Measurements from ENCODE around the gene CCL17. TPM values are rescaled to one million over a fixed set of nuclear protein-coding genes. Genes with fewer than 3 reads are reported as not detected.

Gene CCL17
- total RNA-seq, 5 donors from 2014 or later (not counting 1 experiment from before 2014, with no cell fraction given), result 0.93 to 1.2 (median 1.2) TPM; not detected in 2

- ATAC-seq (replicated peaks in 1 of 4) (no peak), DNase-seq (no peak)
- H3K27me3 Mint-ChIP-seq, result no peaks in the 10 kb centered on the region
- ChIA-PET POLR2A (no interaction called here), CTCF (interaction anchor here in 1 of 2 donors (0.5 kb wide), 1 partner anchor 277 kb away, joined by 4 read pairs; no protein-coding TSS in a partner anchor)
- H3K4me1 Mint-ChIP-seq, result peaks cover 33 to 49% (median 46%) of the 10 kb centered on the region in 3 donors
- peaks cover 23% of the 10 kb centered on the region for H3K36me3 Mint-ChIP-seq
- H3K27ac Mint-ChIP-seq, result no peak overlapping the region
- peak overlapping the region in 2 of 3 donors; percentile 45 to 47 for H3K4me3 Mint-ChIP-seq
- H3K9me3 ChIP-seq, result no peaks in the 10 kb centered on the region
- no peak overlapping the region for H3K4me3 ChIP-seq (ENCODE audit: control insufficient read depth in 1 of 2, extremely low read depth in 1 of 2, low read length in 1 of 2)
- peaks cover 0 to 4% (median 0%) of the 10 kb centered on the region in 3 donors for H3K9me3 Mint-ChIP-seq
- peaks cover 4 to 26% of the 10 kb centered on the region in 2 experiments for H3K4me1 ChIP-seq (ENCODE audit: control insufficient read depth in 1 of 2, extremely low read depth in 1 of 2, insufficient read depth in 2 of 2, low read length in 2 of 2)
- no CpG with 5 or more reads among the region's 2 CpGs for WGBS (ENCODE audit: insufficient coverage)
- H3K36me3 ChIP-seq (ENCODE audit: control insufficient read depth in 2 of 2, extremely low read depth in 1 of 2, insufficient read depth in 1 of 2, low read length in 1 of 2), result peaks cover 0 to 9% of the 10 kb centered on the region in 2 donors
- no peaks in the 10 kb centered on the region for H3K27me3 ChIP-seq (replicated peaks in 1 of 2; ENCODE audit: control insufficient read depth in 2 of 2, extremely low read depth in 1 of 2, insufficient read depth in 2 of 2, low read length in 1 of 2)
- H3K27ac ChIP-seq (ENCODE audit: low read length), result no peak overlapping the region
These were observed 40.9 kb downstream of the CCL17 start for GRCh38 chr16:57445510-57445909.

GRCh38 chr16:57446531-57447185 lies 42.1 kb downstream of the CCL17 start:
- CTCF ChIA-PET, result interaction anchor here (0.5 to 1.2 kb wide), 6 partner anchors 12 to 145 kb away, joined by 3 to 6 read pairs (median 4); partner anchors contain the start of genes CCDC102A (in 1 of the 2) and POLR2C (in 1 of the 2)

GRCh38 chr16:57447186-57447962 lies 42.8 kb downstream of the CCL17 start, which contains the start of the genes CIAPIN1 and COQ9:
CIAPIN1 (minus strand) TSS chr16:57447385; CDS start chr16:57440928, 6,457 bp downstream.
COQ9 (plus strand) TSS chr16:57447479; CDS start chr16:57447506, 27 bp downstream.
- H3K27me3 Mint-ChIP-seq, result no peaks in the 10 kb centered on the region
- Histone ChIP-seq H3K4me3 (ENCODE audit: control insufficient read depth in 1 of 2, extremely low read depth in 1 of 2, low read length in 1 of 2) (peak within 1 kb of the TSS; percentile 66 to 95), H3K36me3 (ENCODE audit: control insufficient read depth in 2 of 2, extremely low read depth in 1 of 2, insufficient read depth in 1 of 2, low read length in 1 of 2) (peaks cover 3 to 15% of the 10 kb centered on the region in 2 donors), H3K4me1 (ENCODE audit: control insufficient read depth in 1 of 2, extremely low read depth in 1 of 2, insufficient read depth in 2 of 2, low read length in 2 of 2) (peaks cover 4 to 26% of the 10 kb centered on the region in 2 experiments), H3K27ac (ENCODE audit: low read length) (peak within 1 kb of the TSS; percentile 59), H3K9me3 (no peaks in the 10 kb centered on the region), H3K27me3 (replicated peaks in 1 of 2; ENCODE audit: control insufficient read depth in 2 of 2, extremely low read depth in 1 of 2, insufficient read depth in 2 of 2, low read length in 1 of 2) (no peaks in the 10 kb centered on the region)
- CTCF ChIA-PET, result interaction anchor here (0.5 to 1.2 kb wide), 7 partner anchors 12 to 145 kb away, joined by 3 to 6 read pairs (median 3); partner anchors contain the start of genes CCDC102A (in 1 of the 2) and POLR2C (in 1 of the 2)
- peak; percentile 83 to 95 (median 92) for DNase-seq
- H3K9me3 Mint-ChIP-seq, result no peaks in the 10 kb centered on the region
- POLR2A ChIA-PET, result interaction anchor here in 1 of 2 donors (0.5 to 1.6 kb wide), 4 partner anchors 15 to 996 kb away, joined by 3 to 9 read pairs (median 4); partner anchors contain the start of genes ARL2BP, NUDT21, OGFOD1 and POLR2C
- peaks cover 14% of the 10 kb centered on the region for H3K36me3 Mint-ChIP-seq
- H3K27ac Mint-ChIP-seq, result peak within 1 kb of the TSS; percentile 78 to 88
- WGBS (ENCODE audit: insufficient coverage), result under 1% methylated on average over 54 of the region's 68 CpGs
- peak within 1 kb of the TSS; percentile 87 to 90 (median 89) for H3K4me3 Mint-ChIP-seq
- peak; percentile 99 for ATAC-seq (replicated peaks in 1 of 4)
- peaks cover 33 to 46% (median 45%) of the 10 kb centered on the region in 3 donors for H3K4me1 Mint-ChIP-seq

More at GRCh38 chr16:57446531-57447185, 42.1 kb downstream of the CCL17 start:
- H3K4me3 ChIP-seq (ENCODE audit: control insufficient read depth in 1 of 2, extremely low read depth in 1 of 2, low read length in 1 of 2), result peak overlapping the region; percentile 66 to 95
- H3K27me3 Mint-ChIP-seq, result no peaks in the 10 kb centered on the region
- peak overlapping the region; percentile 59 for H3K27ac ChIP-seq (ENCODE audit: low read length)
- H3K9me3 Mint-ChIP-seq, result no peaks in the 10 kb centered on the region
- peaks cover 33 to 48% (median 45%) of the 10 kb centered on the region in 3 donors for H3K4me1 Mint-ChIP-seq
- H3K9me3 ChIP-seq, result no peaks in the 10 kb centered on the region
- DNase-seq (peak in 9 of 35 experiments; percentile 1 to 33 (median 6)), ATAC-seq (replicated peaks in 1 of 4) (peak; percentile 9 to 26 (median 20))
- H3K36me3 Mint-ChIP-seq, result peaks cover 16% of the 10 kb centered on the region
- peak overlapping the region; percentile 87 to 90 (median 89) for H3K4me3 Mint-ChIP-seq
- POLR2A ChIA-PET, result interaction anchor here in 1 of 2 donors (0.6 to 1.6 kb wide), 2 partner anchors 16 to 996 kb away, joined by 3 to 9 read pairs; partner anchors contain the start of genes NUDT21, OGFOD1 and POLR2C
- WGBS (ENCODE audit: insufficient coverage), result 3% methylated on average over 25 of the region's 28 CpGs
- H3K4me1 ChIP-seq (ENCODE audit: control insufficient read depth in 1 of 2, extremely low read depth in 1 of 2, insufficient read depth in 2 of 2, low read length in 2 of 2), result peaks cover 4 to 26% of the 10 kb centered on the region in 2 experiments
- H3K36me3 ChIP-seq (ENCODE audit: control insufficient read depth in 2 of 2, extremely low read depth in 1 of 2, insufficient read depth in 1 of 2, low read length in 1 of 2), result peaks cover 3 to 11% of the 10 kb centered on the region in 2 donors
- H3K27me3 ChIP-seq (replicated peaks in 1 of 2; ENCODE audit: control insufficient read depth in 2 of 2, extremely low read depth in 1 of 2, insufficient read depth in 2 of 2, low read length in 1 of 2), result no peaks in the 10 kb centered on the region
- H3K27ac Mint-ChIP-seq, result peak overlapping the region; percentile 78 to 88

GRCh38 chr16:57452021-57452420 lies 47.5 kb downstream of the CCL17 start:
- peaks cover 41% of the 10 kb centered on the region for H3K36me3 Mint-ChIP-seq
- WGBS (ENCODE audit: insufficient coverage), result 100% methylated on average over 1 of the region's 10 CpGs
- ATAC-seq (replicated peaks in 1 of 4) (no peak), DNase-seq (no peak)
- ChIA-PET POLR2A (no interaction called here), CTCF (interaction anchor here in 1 of 2 donors (1.0 kb wide), 1 partner anchor 16 kb away, joined by 3 read pairs; no protein-coding TSS in a partner anchor)
- no peaks in the 10 kb centered on the region for H3K27me3 Mint-ChIP-seq
- H3K4me3 Mint-ChIP-seq, result no peak overlapping the region
- H3K27ac ChIP-seq (ENCODE audit: low read length), result no peak overlapping the region
- H3K27ac Mint-ChIP-seq, result no peak overlapping the region
- H3K4me1 ChIP-seq (ENCODE audit: control insufficient read depth in 1 of 2, extremely low read depth in 1 of 2, insufficient read depth in 2 of 2, low read length in 2 of 2), result peaks cover 2 to 9% of the 10 kb centered on the region in 2 experiments
- H3K9me3 ChIP-seq, result no peaks in the 10 kb centered on the region
- H3K36me3 ChIP-seq (ENCODE audit: control insufficient read depth in 2 of 2, extremely low read depth in 1 of 2, insufficient read depth in 1 of 2, low read length in 1 of 2), result peaks cover 14 to 57% of the 10 kb centered on the region in 2 donors
- H3K4me1 Mint-ChIP-seq, result peaks cover 19 to 21% (median 19%) of the 10 kb centered on the region in 3 donors
- H3K4me3 ChIP-seq (ENCODE audit: control insufficient read depth in 1 of 2, extremely low read depth in 1 of 2, low read length in 1 of 2), result no peak overlapping the region
- H3K9me3 Mint-ChIP-seq, result no peaks in the 10 kb centered on the region
- H3K27me3 ChIP-seq (replicated peaks in 1 of 2; ENCODE audit: control insufficient read depth in 2 of 2, extremely low read depth in 1 of 2, insufficient read depth in 2 of 2, low read length in 1 of 2), result no peaks in the 10 kb centered on the region

GRCh38 chr16:57462209-57462977 lies 57.8 kb downstream of the CCL17 start, which contains the start of gene POLR2C:
POLR2C (plus strand) TSS chr16:57462679; CDS start chr16:57462725, 46 bp downstream.
- peak; percentile 95 to 98 (median 96) for ATAC-seq (replicated peaks in 1 of 4)

More at GRCh38 chr16:57462209-57462977, 57.8 kb downstream of the CCL17 start, which contains the start of gene POLR2C:
- WGBS (ENCODE audit: insufficient coverage), result under 1% methylated on average over 29 of the region's 47 CpGs
- no peaks in the 10 kb centered on the region for H3K9me3 Mint-ChIP-seq
- no peaks in the 10 kb centered on the region for H3K9me3 ChIP-seq
- peaks cover 44% of the 10 kb centered on the region for H3K36me3 Mint-ChIP-seq
- ChIA-PET POLR2A (interaction anchor here in 1 of 2 donors (0.6 to 1.2 kb wide), 2 partner anchors 16 to 202 kb away, joined by 4 to 9 read pairs; partner anchors contain the start of genes CIAPIN1 and COQ9), CTCF (interaction anchor here (0.6 to 1.5 kb wide), 8 partner anchors 15 to 273 kb away, joined by 3 to 10 read pairs (median 4); partner anchors contain the start of genes CIAPIN1 (in 1 of the 2), COQ9 (in 1 of the 2), DOK4 (in 1 of the 2) and KATNB1 (in 1 of the 2))
- H3K27me3 ChIP-seq (replicated peaks in 1 of 2; ENCODE audit: control insufficient read depth in 2 of 2, extremely low read depth in 1 of 2, insufficient read depth in 2 of 2, low read length in 1 of 2), result no peaks in the 10 kb centered on the region
- H3K27ac ChIP-seq (ENCODE audit: low read length), result peak within 1 kb of the TSS; percentile 22
- peaks cover 12 to 64% of the 10 kb centered on the region in 2 donors for H3K36me3 ChIP-seq (ENCODE audit: control insufficient read depth in 2 of 2, extremely low read depth in 1 of 2, insufficient read depth in 1 of 2, low read length in 1 of 2)
- H3K27ac Mint-ChIP-seq, result peak within 1 kb of the TSS; percentile 100
- peak within 1 kb of the TSS; percentile 72 to 93 for H3K4me3 ChIP-seq (ENCODE audit: control insufficient read depth in 1 of 2, extremely low read depth in 1 of 2, low read length in 1 of 2)
- peaks cover 6 to 19% of the 10 kb centered on the region in 2 experiments for H3K4me1 ChIP-seq (ENCODE audit: control insufficient read depth in 1 of 2, extremely low read depth in 1 of 2, insufficient read depth in 2 of 2, low read length in 2 of 2)
- peak within 1 kb of the TSS; percentile 90 to 100 (median 100) for H3K4me3 Mint-ChIP-seq
- DNase-seq, result peak; percentile 82 to 96 (median 89)
- peaks cover 35 to 42% (median 38%) of the 10 kb centered on the region in 3 donors for H3K4me1 Mint-ChIP-seq
- H3K27me3 Mint-ChIP-seq, result no peaks in the 10 kb centered on the region

All from T-cell (primary cell).